Panc1 (cell line): ENCODE data around the gene VASN.
A peak's percentile ranks its signal among the peaks of the same experiment; 100 is the strongest.

Experiments
- POLR2AphosphoS5 ChIP-seq: IDR thresholded peaks from 2 replicates; pipeline ENCODE4 v1.6.1; 2012; ENCODE audit warnings: mild to moderate bottlenecking, low read depth, low read length, moderate library complexity
- REST ChIP-seq, 2 experiments: IDR thresholded peaks; 2 replicates each; pipeline ENCODE4 v1.6.1; 2011 to 2012; ENCODE audit warnings: low read depth in 2 of 2, control low read depth in 1 of 2, low read length in 1 of 2, mild to moderate bottlenecking in 1 of 2, moderate library complexity in 1 of 2; ENCODE audit not compliant: insufficient read depth in 1 of 2
- SIN3A ChIP-seq: IDR thresholded peaks from 2 replicates; pipeline ENCODE4 v1.6.1; 2012; ENCODE audit warnings: low read depth, mild to moderate bottlenecking, low read length, moderate library complexity, borderline replicate concordance; ENCODE audit not compliant: insufficient read depth
- TCF7L2 ChIP-seq: IDR thresholded peaks from 2 replicates; pipeline ENCODE4 v1.6.1; 2011; ENCODE audit warnings: mild to moderate bottlenecking, low read depth, low read length, inconsistent platforms
- TF ChIP-seq, protein P1 (sequence below): fragments of 450-650 bp; IDR thresholded peaks from 2 replicates; pipeline ENCODE4 v1.5.1; 2017; ENCODE audit warnings: mild to moderate bottlenecking

GRCh38 chr16:4383591-4384444 lies 12.2 kb downstream of the VASN start:
- TF ChIP-seq, protein P1, sequence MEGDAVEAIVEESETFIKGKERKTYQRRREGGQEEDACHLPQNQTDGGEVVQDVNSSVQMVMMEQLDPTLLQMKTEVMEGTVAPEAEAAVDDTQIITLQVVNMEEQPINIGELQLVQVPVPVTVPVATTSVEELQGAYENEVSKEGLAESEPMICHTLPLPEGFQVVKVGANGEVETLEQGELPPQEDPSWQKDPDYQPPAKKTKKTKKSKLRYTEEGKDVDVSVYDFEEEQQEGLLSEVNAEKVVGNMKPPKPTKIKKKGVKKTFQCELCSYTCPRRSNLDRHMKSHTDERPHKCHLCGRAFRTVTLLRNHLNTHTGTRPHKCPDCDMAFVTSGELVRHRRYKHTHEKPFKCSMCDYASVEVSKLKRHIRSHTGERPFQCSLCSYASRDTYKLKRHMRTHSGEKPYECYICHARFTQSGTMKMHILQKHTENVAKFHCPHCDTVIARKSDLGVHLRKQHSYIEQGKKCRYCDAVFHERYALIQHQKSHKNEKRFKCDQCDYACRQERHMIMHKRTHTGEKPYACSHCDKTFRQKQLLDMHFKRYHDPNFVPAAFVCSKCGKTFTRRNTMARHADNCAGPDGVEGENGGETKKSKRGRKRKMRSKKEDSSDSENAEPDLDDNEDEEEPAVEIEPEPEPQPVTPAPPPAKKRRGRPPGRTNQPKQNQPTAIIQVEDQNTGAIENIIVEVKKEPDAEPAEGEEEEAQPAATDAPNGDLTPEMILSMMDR, result no peak
- TF ChIP-seq POLR2AphosphoS5, result peak; percentile 33; the same call in 1 of the 2 replicates
- TF ChIP-seq REST (IDR thresholded peaks at IDR 0.05; ENCODE audit: insufficient read depth in 1 of 2, low read depth in 2 of 2, low read length in 1 of 2), result no peak
- no peak; the same call in 1 of the 2 replicates for TF ChIP-seq SIN3A
- no peak for TF ChIP-seq TCF7L2
